OCI-LY7 (cell line): ENCODE measurements around the gene RAPGEF5. TPM values are rescaled to one million over a fixed set of nuclear protein-coding genes. Genes with fewer than 3 reads are reported as not detected.

ENCODE experiments used
- BruUV-seq: library from RNA; stranded (reverse); fragments of 400-500 nt; replicated peaks from 2 replicates; lab custom pipeline; 2021; lab: Mats Ljungman, UMichigan
- CTCF ChIA-PET: fragments of 300-600 bp; sonication (Branson Sonifier 250); formaldehyde crosslinking; loops from one replicate; lab custom pipeline; 2022; ENCODE audit warnings: antibody characterized with exemption; ENCODE audit not compliant: unreplicated experiment; lab: Charles Lee
- POLR2A ChIA-PET: fragments of 300-600 bp; sonication (Branson Sonifier 250); formaldehyde crosslinking; loops from one replicate; lab custom pipeline; 2022; ENCODE audit warnings: antibody characterized with exemption; lab: Charles Lee
- DNase-seq: peaks from one replicate; pipeline ENCODE4 v3.0.0-alpha.2; 2015; ENCODE audit warnings: low spot score
- H2AFZ ChIP-seq: fragments of 200-600 bp; sonication (generic), shearing (Covaris generic); 2 replicates; pipeline ENCODE4 v1.6.1; 2014; ENCODE audit warnings: mild to moderate bottlenecking, antibody characterized with exemption, low read length, moderate library complexity
- H3K27ac ChIP-seq: fragments of 200-600 bp; sonication (generic); 2 replicates; pipeline ENCODE4 v1.5.1; 2014; ENCODE audit warnings: mixed run types, low read depth, mild to moderate bottlenecking, moderate library complexity, low read length, inconsistent platforms; ENCODE audit not compliant: poor library complexity, severe bottlenecking
- H3K36me3 ChIP-seq: fragments of 200-600 bp; sonication (generic); 2 replicates; pipeline ENCODE4 v1.6.1; 2014; ENCODE audit warnings: mild to moderate bottlenecking, antibody characterized with exemption, low read length, moderate library complexity, mixed read lengths; ENCODE audit not compliant: insufficient read depth
- H3K4me1 ChIP-seq: fragments of 200-600 bp; sonication (generic); 2 replicates; pipeline ENCODE4 v1.5.1; 2014; ENCODE audit warnings: mild to moderate bottlenecking, low read length; ENCODE audit not compliant: insufficient read depth, poor library complexity, severe bottlenecking
- H3K4me2 ChIP-seq: fragments of 200-600 bp; sonication (generic); 2 replicates; pipeline ENCODE4 v1.6.1; 2014; ENCODE audit warnings: mild to moderate bottlenecking, low read length
- H3K4me3 ChIP-seq: fragments of 200-600 bp; sonication (generic); 2 replicates; pipeline ENCODE4 v1.5.1; 2014; ENCODE audit warnings: mild to moderate bottlenecking, low read depth, low read length; ENCODE audit not compliant: poor library complexity, severe bottlenecking
- H3K79me2 ChIP-seq: fragments of 200-600 bp; sonication (generic); 2 replicates; pipeline ENCODE4 v1.6.1; 2016; ENCODE audit warnings: low read depth, mild to moderate bottlenecking, low read length, moderate library complexity, mixed read lengths; ENCODE audit not compliant: insufficient read depth
- H3K9me2 ChIP-seq: fragments of 200-600 bp; sonication (generic); 2 replicates; pipeline ENCODE4 v1.6.1; 2016; ENCODE audit warnings: mild to moderate bottlenecking, low read length, mixed read lengths; ENCODE audit not compliant: insufficient read depth
- H3K9me3 ChIP-seq: fragments of 200-600 bp; sonication (generic); 2 replicates; pipeline ENCODE4 v1.6.1; 2014; ENCODE audit warnings: mild to moderate bottlenecking, mixed run types, low read length, mixed read lengths
- H4K20me1 ChIP-seq: fragments of 200-600 bp; sonication (generic); 2 replicates; pipeline ENCODE4 v1.6.1; 2014; ENCODE audit warnings: mild to moderate bottlenecking, antibody characterized with exemption, low read length, moderate library complexity, mixed read lengths; ENCODE audit not compliant: insufficient read depth
- CTCF ChIP-seq: fragments of 200-600 bp; sonication (generic); conservative IDR thresholded peaks from 2 replicates; pipeline ENCODE4 v1.5.1; 2014; ENCODE audit warnings: mild to moderate bottlenecking, antibody characterized with exemption, low read length, moderate library complexity, mixed read lengths
- EZH2phosphoT487 ChIP-seq: fragments of 200-600 bp; sonication (generic); IDR thresholded peaks from 2 replicates; pipeline ENCODE4 v1.6.1; 2018; ENCODE audit warnings: low read depth, borderline replicate concordance, mild to moderate bottlenecking, mixed run types, antibody characterized with exemption, low read length, moderate library complexity, mixed read lengths
- intact Hi-C: fragments of 100-400 bp; cut with micrococcal nuclease; formaldehyde crosslinking; loops from one replicate; pipeline ENCODE4 v1.10.0; 2022; ENCODE audit not compliant: unreplicated experiment
- total RNA-seq, 2 experiments: library from RNA; depleted of rRNA in 1 of 2; stranded (reverse); fragments of >200 nt in 1 of 2; shearing (Covaris generic) in 1 of 2; gene quantifications; 2 replicates each; pipeline ENCODE4 v1.2.3, GENCODE V29; 2014 to 2022

RAPGEF5 gene
- total RNA-seq, 2 experiments from 2014 or later, result 114 to 115 TPM

- BruUV-seq, result no TSS peak
- no peaks in the 10 kb centered on the region for H3K4me1 ChIP-seq
- H3K4me2 ChIP-seq, result no peak overlapping the region
- ChIA-PET CTCF (no interaction called here), POLR2A (interaction anchor here (0.7 to 0.8 kb wide), 2 partner anchors 15 to 23 kb away, joined by 3 to 5 read pairs; no protein-coding TSS in a partner anchor)
- no peaks in the 10 kb centered on the region for H3K9me3 ChIP-seq
- no peak for DNase-seq
- no peak overlapping the region for H2AFZ ChIP-seq
- TF ChIP-seq EZH2phosphoT487 (no peak), CTCF (no peak)
- no peak overlapping the region for H3K27ac ChIP-seq
- H3K79me2 ChIP-seq, result no peaks in the 10 kb centered on the region
- no peaks in the 10 kb centered on the region for H3K9me2 ChIP-seq
- H4K20me1 ChIP-seq, result no peaks in the 10 kb centered on the region
- intact Hi-C loops, result no loop called here
- H3K36me3 ChIP-seq, result peaks cover 89% of the 10 kb centered on the region
- no peak overlapping the region for H3K4me3 ChIP-seq
Measured at GRCh38 chr7:22231806-22232205, 125.1 kb downstream of the RAPGEF5 start.

GRCh38 chr7:22231141-22231540, 125.8 kb downstream of the RAPGEF5 start:
- H3K4me3 ChIP-seq, result no peak overlapping the region
- H3K4me2 ChIP-seq, result no peak overlapping the region
- POLR2A ChIA-PET, result interaction anchor here (0.7 kb wide), 1 partner anchor 67 kb away, joined by 4 read pairs; no protein-coding TSS in a partner anchor
- intact Hi-C loops, result no loop called here
- BruUV-seq, result no TSS peak
- H3K4me1 ChIP-seq, result no peaks in the 10 kb centered on the region
- no peak for DNase-seq
- peaks cover 88% of the 10 kb centered on the region for H3K36me3 ChIP-seq
- H3K9me3 ChIP-seq, result no peaks in the 10 kb centered on the region
- no peaks in the 10 kb centered on the region for H4K20me1 ChIP-seq
- H3K27ac ChIP-seq, result no peak overlapping the region
- no peaks in the 10 kb centered on the region for H3K79me2 ChIP-seq
- H3K9me2 ChIP-seq, result no peaks in the 10 kb centered on the region
- CTCF ChIA-PET, result no interaction called here
- TF ChIP-seq EZH2phosphoT487, result no peak
- no peak overlapping the region for H2AFZ ChIP-seq

GRCh38 chr7:22230238-22230637, 126.7 kb downstream of the RAPGEF5 start:
- Histone ChIP-seq H2AFZ (no peak overlapping the region), H3K4me1 (no peaks in the 10 kb centered on the region), H3K9me3 (no peaks in the 10 kb centered on the region), H3K79me2 (no peaks in the 10 kb centered on the region), H3K27ac (no peak overlapping the region), H4K20me1 (no peaks in the 10 kb centered on the region), H3K9me2 (no peaks in the 10 kb centered on the region), H3K4me2 (no peak overlapping the region), H3K4me3 (no peak overlapping the region), H3K36me3 (peaks cover 87% of the 10 kb centered on the region)
- ChIA-PET CTCF (no interaction called here), POLR2A (no interaction called here)
- no peak for TF ChIP-seq EZH2phosphoT487
- TF ChIP-seq CTCF, result no peak
- BruUV-seq, result no TSS peak
- no peak for DNase-seq
- intact Hi-C loops, result no loop called here
